Stimulated activated CD4-positive, alpha-beta T cell treated with anti-CD3 and anti-CD28 coated beads, Interleukin-15, amount 100 ng/mL, for 48 hours (primary cell): ENCODE measurements around the gene LRP1-AS.
"Not testable (repeated sequence)": the region's sequence is repeated elsewhere in the genome, so short reads cannot be mapped to it uniquely, and the experiment has no call there.

Experiments
- DNase-seq, 2 donors: peaks; one replicate each; pipeline ENCODE4 v3.0.0-alpha.2; 2020; ENCODE audit warnings: low read depth in 2 of 2

LRP1-AS gene

GRCh38 chr12:57139796-57140649 is 7.4 kb downstream of the LRP1-AS start:
- DNase-seq = no peak

GRCh38 chr12:57138526-57139272 is 8.7 kb downstream of the LRP1-AS start:
- no peak for DNase-seq

GRCh38 chr12:57135527-57136326 is 11.7 kb downstream of the LRP1-AS start:
- DNase-seq = no peak

- no peak for DNase-seq
Observed at GRCh38 chr12:57134949-57135348, 12.5 kb downstream of the LRP1-AS start.

- no peak for DNase-seq
Observed at GRCh38 chr12:57133916-57134315, 13.5 kb downstream of the LRP1-AS start.

- no peak for DNase-seq
Observed at GRCh38 chr12:57133013-57133569, 14.3 kb downstream of the LRP1-AS start.

GRCh38 chr12:57131896-57132744 is 15.3 kb downstream of the LRP1-AS start:
- no peak for DNase-seq

GRCh38 chr12:57130941-57131340 is 16.5 kb downstream of the LRP1-AS start:
- no peak for DNase-seq

- no peak for DNase-seq
Observed at GRCh38 chr12:57129889-57130288, 17.5 kb downstream of the LRP1-AS start.

- DNase-seq = no peak
Observed at GRCh38 chr12:57129321-57129842, 18.0 kb downstream of the LRP1-AS start.

GRCh38 chr12:57128519-57129247 is 18.7 kb downstream of the LRP1-AS start:
- no peak for DNase-seq

- peak; percentile 55 to 68 for DNase-seq
Observed at GRCh38 chr12:57127726-57128518, 19.5 kb downstream of the LRP1-AS start, which contains the start of gene LRP1. LRP1 (plus strand) TSS chr12:57128483; CDS start chr12:57128965, 482 bp downstream.

- peak in 1 of 2 donors; percentile 35 for DNase-seq
Observed at GRCh38 chr12:57127101-57127725, 20.2 kb downstream of the LRP1-AS start.

- no peak for DNase-seq
Observed at GRCh38 chr12:57126561-57126960, 20.9 kb downstream of the LRP1-AS start.

GRCh38 chr12:57126061-57126460 is 21.4 kb downstream of the LRP1-AS start:
- no peak for DNase-seq

- DNase-seq = peak; percentile 65 to 66
Observed at GRCh38 chr12:57124261-57124877, 23.1 kb downstream of the LRP1-AS start.

- no peak for DNase-seq
Observed at GRCh38 chr12:57123813-57124212, 23.6 kb downstream of the LRP1-AS start.

- not testable (repeated sequence) for DNase-seq
Observed at GRCh38 chr12:57120718-57121117, 26.7 kb downstream of the LRP1-AS start.
